Stimulated activated CD8-positive, alpha-beta memory T cell treated with anti-CD3 and anti-CD28 coated beads, Interleukin-2, amount 100 ng/mL, for 48 hours (primary cell): ENCODE data around the gene BUD31.

Experiments used
- DNase-seq, 2 donors: peaks; one replicate each; pipeline ENCODE4 v3.0.0-alpha.2; 2020; ENCODE audit warnings: low read depth in 2 of 2

The BUD31 gene

GRCh38 chr7:99433158-99433557 lies 24.4 kb downstream of the BUD31 start:
- no peak for DNase-seq

GRCh38 chr7:99437946-99438572 lies 29.3 kb downstream of the BUD31 start:
- DNase-seq, result no peak

DNA sequence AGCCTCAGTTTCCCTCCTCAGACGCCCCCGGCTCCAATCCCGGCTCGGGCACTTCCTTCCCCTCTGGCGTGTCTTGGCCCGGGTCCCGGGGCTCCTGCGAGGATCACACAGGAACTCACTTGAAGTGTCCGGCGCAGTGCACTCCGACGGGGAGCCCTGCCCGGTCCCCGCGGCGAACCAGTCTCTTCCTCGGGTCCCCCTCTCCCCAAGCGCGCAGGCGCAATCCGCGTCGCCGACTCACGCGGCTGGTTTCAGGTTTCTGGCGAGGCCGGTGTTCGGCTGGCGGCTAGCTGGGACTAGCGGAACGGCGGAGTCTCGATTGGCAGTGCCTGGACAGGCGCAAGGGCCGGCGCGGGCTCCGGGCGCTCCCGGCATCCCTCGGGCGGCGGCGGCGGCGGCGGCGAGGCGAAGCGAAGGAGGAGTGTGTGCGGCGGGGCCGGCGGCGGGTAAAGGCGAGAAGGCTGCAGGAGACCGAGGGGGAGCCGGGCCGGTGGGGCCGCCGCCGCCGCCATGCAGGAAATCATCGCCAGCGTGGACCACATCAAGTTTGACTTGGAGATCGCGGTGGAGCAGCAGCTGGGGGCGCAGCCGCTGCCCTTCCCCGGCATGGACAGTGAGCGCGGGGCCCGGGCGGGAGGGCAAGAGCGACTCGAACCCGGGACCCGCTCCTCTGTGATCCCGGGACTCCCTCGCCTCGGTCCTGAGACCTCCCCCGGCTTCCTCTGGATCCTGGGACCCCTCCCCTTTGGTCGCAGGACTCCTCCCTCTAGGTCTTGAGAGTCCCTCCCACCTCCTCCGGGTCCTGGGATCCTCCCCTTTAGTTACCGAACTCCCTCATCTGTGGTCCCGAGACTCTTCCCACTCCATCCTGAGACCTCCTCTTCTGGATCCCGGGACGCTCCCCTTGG lies 30.1 kb downstream of the BUD31 start, which contains the start of the genes CPSF4 and PTCD1:
Gene CPSF4 (plus strand): TSS at position 371 of the 908 bp plus-strand sequence. CDS start 140 bp downstream, at position 511.
Gene PTCD1 (minus strand): TSS at position 226 of the 908 bp plus-strand sequence. CDS start 3,556 bp downstream, outside the sequence.
- DNase-seq, result peak; percentile 91 to 92

DNA sequence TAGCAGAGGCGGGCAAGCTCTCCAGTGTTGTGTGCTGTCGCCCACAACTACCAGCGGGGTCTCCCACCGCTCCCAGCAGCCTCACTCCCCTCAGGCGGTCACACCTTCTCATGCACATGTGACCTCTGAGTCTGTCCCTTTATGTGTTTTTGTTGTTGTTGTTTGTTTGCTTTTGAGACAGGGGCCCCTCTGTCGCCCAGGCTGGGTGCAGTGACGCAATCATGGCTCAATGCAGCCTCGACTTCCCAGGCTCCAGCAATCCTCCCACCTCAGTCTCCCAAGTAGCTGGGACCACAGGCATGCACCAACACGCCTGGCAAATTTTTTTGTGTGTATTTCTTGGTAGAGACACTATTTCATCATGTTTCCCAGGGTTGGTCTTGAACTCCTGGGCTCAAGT lies 31.4 kb downstream of the BUD31 start:
- no peak for DNase-seq

GRCh38 chr7:99446096-99446495 lies 37.3 kb downstream of the BUD31 start:
- DNase-seq, result no peak

- no peak for DNase-seq
Observed at GRCh38 chr7:99447943-99448342, 39.2 kb downstream of the BUD31 start.

DNA sequence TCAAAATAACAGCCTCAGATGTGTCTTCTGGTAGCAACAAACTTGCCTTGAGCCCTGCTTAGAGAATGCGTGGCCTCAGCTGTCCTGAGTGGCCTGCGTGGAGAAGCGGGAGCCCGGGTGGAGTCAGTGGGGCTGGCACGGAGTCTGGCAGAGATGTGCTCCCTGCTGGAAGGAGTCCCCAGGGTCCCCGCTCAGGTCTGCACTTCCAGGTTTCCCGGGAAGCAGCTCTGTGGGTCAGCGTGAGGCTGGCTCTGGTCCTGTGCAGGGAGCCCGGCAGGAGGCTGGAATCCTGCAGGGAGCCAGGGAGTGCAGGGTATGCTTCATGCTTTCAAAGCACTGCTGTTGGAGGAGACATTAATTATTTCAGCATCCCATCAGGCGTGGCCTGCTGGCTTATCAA lies 40.1 kb downstream of the BUD31 start:
- no peak for DNase-seq

- no peak for DNase-seq
Observed at GRCh38 chr7:99449326-99449725, 40.6 kb downstream of the BUD31 start.

DNA sequence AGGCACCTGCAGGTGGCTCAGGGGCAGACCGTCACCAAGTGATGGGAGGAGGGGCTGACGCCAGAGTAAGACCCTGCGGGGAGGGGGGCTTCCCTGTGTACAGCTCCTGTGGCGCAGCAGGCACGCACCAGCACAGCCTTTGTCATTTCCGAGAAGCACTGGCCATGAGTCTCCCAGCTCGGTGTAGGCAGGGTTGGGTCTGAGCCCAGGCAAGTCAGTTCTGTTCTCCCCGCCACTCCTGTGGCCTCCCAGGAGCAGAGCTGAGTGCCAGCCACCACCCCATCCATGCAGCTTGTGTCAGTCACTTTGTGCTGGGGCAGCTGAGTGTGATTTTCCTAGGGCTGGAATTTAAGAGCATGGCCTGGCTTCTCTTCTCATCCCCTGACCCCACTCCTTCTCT lies 43.2 kb downstream of the BUD31 start:
- no peak for DNase-seq

- DNase-seq, result no peak
Observed at GRCh38 chr7:99452541-99452940, 43.8 kb downstream of the BUD31 start.

DNA sequence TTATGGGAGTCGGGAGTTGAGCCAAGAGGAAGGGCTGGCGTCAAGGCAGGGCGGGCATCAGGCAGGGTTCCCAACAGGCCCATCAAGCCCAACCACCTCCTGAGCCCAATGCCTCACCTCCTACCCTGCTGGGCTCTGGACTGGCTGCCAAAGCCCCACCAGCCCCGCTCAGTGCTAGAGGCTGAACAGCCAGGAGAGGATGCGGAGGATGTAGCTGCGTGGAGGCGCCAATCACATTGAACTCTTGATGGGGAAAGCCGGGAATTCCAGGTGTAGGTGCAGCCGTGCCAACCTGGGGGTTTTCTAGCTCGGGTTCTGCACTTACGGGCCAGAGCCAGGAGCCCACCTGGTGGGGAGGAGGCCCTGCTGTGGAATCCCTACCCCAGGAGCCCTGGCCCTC lies 44.3 kb downstream of the BUD31 start:
- no peak for DNase-seq

DNA sequence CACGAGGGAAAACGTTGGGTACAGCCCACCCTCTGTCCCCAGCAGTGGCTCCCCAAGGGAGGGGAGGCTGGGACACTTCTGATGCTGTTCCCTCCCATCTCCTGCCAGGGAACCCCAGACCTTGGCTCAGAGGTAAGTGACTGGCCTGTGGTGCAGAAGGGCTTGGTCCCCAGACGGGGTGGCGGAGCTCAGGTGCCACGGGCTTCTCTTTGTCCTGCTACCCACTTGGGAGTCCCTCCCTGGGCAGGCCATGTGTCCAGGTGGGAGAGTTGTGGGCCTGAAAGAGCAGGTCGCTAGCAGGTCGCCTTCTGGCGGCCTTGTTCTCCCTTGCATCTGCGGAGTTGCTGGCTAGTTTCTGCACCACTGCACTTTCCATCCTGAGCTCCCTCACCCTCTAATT lies 47.1 kb downstream of the BUD31 start:
- no peak for DNase-seq

- DNase-seq, result no peak
Observed at GRCh38 chr7:99456288-99456687, 47.5 kb downstream of the BUD31 start.

DNA sequence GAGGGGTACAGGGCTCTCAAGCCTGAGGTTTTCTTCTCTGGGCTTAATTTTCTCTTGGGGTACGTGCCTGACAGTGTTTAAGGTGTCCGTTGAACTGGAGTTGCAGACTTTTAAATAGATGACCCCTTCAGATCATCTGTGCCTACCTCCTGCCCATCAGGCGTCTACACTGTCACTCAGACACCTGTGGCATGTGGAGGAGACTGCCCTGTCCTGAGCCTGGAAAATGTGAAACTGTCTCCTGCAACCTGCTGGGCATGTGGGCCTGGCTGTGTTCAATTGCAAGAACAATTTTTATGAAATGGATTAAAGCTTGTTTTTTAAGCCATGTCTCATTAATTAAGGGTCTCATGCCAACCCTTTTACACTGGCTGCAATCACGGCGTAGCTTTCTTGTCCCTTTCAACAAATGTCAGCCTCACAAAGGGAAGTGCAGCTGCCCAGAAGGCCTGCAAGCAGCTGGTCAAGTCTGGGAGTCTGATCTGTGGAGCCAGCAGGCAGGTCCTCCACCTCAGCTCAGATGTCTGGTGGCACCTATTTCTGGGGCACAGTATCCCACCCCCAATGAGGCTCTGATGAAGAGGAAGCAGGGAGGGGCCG lies 48.4 kb downstream of the BUD31 start:
- DNase-seq, result no peak

GRCh38 chr7:99457650-99458493 lies 49.1 kb downstream of the BUD31 start:
- DNase-seq, result no peak

- no peak for DNase-seq
Observed at GRCh38 chr7:99459087-99459486, 50.3 kb downstream of the BUD31 start.

GRCh38 chr7:99460651-99461050 lies 51.9 kb downstream of the BUD31 start:
- DNase-seq, result no peak

DNA sequence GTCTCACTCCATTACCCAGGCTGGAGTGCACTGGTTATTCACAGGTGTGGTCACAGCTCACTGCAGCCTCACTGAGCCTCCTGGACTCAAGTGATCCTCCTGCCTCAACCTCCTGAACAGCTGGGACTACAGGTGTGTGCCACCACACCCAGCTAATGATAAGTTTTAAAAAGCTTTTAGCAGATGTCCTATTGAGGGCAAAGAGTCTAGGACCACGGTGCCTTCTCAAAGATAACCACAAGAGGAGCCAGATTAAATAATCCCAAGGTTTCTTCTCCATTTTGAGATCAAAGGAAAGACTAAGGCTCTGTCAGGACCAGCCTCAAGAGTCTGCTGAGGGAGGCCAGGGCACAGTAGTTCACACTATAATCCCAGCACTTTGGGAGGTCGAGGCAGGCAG lies 52.5 kb downstream of the BUD31 start:
- DNase-seq, result no peak

DNA sequence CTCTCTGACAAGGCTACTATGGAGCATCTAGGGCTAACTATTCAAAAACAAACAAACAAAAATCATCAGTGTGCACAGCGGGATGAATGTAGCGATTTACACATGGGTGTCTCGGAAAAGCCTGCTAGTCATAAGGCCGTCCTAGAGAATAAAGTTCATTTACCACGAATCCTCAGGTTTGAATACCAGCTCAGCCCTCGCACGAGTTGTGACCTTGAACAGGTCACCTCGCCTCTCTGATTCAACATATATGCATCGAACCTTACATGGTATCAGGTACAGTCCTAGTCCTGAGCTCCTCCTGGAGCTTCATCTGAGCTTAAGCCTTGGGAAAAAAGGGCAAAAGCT lies 56.6 kb downstream of the BUD31 start:
- no peak for DNase-seq

- DNase-seq, result no peak
Observed at GRCh38 chr7:99468336-99468918, 59.7 kb downstream of the BUD31 start.
